Mesodermal cell (in vitro differentiated cells): ENCODE results near the gene LSMEM2.

ENCODE experiments used
- H3K27ac ChIP-seq: 2 replicates; pipeline ENCODE4 v1.7.0; 2013; ENCODE audit warnings: mild to moderate bottlenecking, low read depth, low read length, moderate library complexity; ENCODE audit not compliant: severe bottlenecking
- H3K36me3 ChIP-seq: 2 replicates; pipeline ENCODE4 v1.7.1; 2013; ENCODE audit warnings: mild to moderate bottlenecking, low read length, moderate library complexity; ENCODE audit not compliant: control insufficient read depth, insufficient read depth
- H3K4me1 ChIP-seq: one replicate; pipeline ENCODE4 v1.7.1; 2013; ENCODE audit warnings: mild to moderate bottlenecking, low read length; ENCODE audit not compliant: insufficient read depth, control insufficient read depth, poor library complexity, severe bottlenecking
- H3K4me3 ChIP-seq: 2 replicates; pipeline ENCODE4 v1.7.0; 2013; ENCODE audit warnings: low read length, control low read depth, mild to moderate bottlenecking; ENCODE audit not compliant: insufficient read depth, poor library complexity, severe bottlenecking; ENCODE audit errors: extremely low read depth
- H3K9me3 ChIP-seq: 2 replicates; pipeline ENCODE4 v1.7.1; 2013; ENCODE audit warnings: mild to moderate bottlenecking, low read length, moderate library complexity; ENCODE audit not compliant: control insufficient read depth
- WGBS, 2 experiments: methylation state at CpG; one replicate each; pipeline ENCODE4 v1.1.5; 2013; ENCODE audit warnings: missing lambda C conversion rate in 2 of 2; ENCODE audit not compliant: insufficient coverage in 2 of 2; 5-methylcytosine and 5-hydroxymethylcytosine counted together

LSMEM2 gene

DNA sequence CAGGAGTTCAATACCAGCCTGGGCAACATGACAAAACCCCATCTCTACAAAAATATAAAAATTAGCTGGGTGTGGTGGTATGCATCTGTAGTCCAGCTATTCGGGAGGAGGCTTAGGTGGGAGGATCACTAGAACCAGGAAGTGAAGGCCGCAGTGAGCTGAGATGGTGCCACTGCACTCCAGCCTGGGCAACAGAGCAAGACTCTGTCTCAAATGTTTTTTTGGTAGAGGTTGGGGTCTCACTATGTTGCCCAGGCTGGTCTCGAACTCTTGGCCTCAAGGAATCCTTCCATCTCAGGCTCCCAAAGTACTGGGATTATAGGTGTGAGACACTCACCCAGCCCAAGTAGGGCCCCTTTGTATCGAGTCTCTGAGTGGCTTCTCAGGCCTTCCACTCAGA lies 15.2 kb downstream of the LSMEM2 start:
- H3K9me3 ChIP-seq: no peaks in the 10 kb centered on the region
- no peak overlapping the region for H3K27ac ChIP-seq
- 94 to 96% methylated on average over 3 of the region's 4 CpGs for WGBS, 2 experiments
- peaks cover 23% of the 10 kb centered on the region for H3K36me3 ChIP-seq
- H3K4me1 ChIP-seq: peaks cover 5% of the 10 kb centered on the region
- H3K4me3 ChIP-seq: no peak overlapping the region

DNA sequence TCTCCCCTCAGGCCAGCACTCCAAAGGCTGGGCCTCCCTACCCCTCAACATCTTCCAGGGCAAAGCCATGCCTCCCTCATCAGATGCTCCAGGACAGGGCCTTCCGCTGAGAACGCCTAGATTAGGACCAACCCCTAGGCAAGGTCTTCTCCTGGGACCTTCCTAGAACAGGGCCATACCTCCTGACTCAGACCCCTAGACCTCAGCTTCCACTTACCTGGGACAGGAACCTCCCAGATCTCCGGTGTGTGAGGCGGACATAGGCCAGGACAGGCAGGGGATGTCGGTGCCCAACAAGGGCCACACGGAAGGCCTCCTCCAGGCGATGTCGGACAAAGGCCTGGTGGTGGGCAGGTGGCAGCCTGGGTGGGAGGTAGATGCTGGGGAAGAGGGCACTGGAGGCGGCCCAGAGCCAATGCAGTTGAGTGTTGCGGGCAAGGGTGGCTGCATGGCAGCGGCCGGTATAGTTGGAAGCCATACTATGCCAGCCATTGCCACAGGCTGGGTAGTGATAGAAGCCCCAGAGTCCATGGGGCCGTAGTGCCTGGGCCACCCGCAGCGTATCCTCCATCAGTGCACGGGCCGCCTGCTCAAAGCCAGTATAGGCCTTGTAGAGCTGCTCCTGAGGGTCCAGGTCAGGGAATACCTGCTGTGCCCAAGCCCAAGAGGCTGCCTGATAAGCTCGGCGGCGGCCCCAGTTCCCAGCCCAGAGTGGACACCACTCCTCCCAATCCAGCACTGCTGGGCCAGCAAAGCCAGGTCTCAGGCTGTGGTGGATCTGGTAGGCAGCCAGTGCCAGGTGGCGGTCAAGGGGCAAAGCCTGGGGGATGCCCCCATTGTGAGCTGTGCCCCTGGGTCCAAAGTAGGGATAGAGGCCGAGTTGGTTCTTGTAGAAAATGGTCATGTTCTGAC lies 15.9 kb downstream of the LSMEM2 start:
- 92 to 94% methylated on average over 18 to 22 of the region's 22 CpGs for WGBS, 2 experiments
- no peak overlapping the region for H3K27ac ChIP-seq
- peaks cover 17% of the 10 kb centered on the region for H3K36me3 ChIP-seq
- H3K9me3 ChIP-seq: no peaks in the 10 kb centered on the region
- H3K4me3 ChIP-seq: no peak overlapping the region
- peaks cover 6% of the 10 kb centered on the region for H3K4me1 ChIP-seq

DNA sequence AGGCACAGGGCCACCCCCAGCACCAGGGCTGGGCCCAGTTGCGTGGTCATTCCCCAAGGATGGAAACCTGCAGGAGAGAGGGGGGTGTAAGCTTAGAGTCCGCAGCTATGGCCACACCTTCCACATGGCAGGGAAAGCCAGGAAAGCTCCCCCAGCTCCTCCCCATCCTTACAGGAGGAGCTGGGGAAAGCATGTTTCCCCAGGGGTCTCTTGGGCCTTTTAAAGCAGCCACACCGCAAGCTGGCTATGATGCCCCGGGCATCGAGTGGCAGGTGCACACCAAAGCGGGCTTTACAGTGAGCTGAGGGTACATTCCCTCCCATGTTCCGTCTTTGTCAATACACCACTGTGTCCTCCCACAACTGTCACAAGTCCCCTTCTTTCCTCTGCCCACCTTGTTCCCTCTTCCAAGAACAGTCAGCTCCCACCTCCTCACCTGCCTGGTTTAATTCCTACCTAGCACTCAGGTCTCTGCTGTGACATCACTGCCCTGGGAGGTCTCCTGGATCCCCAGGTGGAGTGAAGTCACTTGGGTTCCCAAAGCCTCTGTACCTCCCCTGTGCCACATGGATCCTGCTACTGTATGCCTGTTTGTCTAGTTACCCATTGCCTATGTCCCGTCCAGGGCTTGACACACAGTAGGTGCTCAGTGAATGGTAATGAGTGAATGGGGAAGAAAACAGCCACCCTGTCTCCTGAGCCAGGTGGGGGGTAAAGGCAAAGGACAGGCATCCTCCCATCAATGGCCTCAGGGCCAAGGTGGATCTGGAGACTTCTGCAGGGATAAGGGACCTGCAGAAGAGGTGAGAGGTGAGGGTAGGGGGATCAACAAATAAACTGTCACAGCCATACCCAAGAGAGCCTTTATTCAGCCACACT lies 16.9 kb downstream of the LSMEM2 start:
- Histone ChIP-seq H3K4me3 (no peak overlapping the region), H3K27ac (no peak overlapping the region), H3K36me3 (peaks cover 7% of the 10 kb centered on the region), H3K9me3 (no peaks in the 10 kb centered on the region), H3K4me1 (peaks cover 10% of the 10 kb centered on the region)
- WGBS, 2 experiments: 86 to 94% methylated on average over 6 to 8 of the region's 8 CpGs

- no peak overlapping the region for H3K27ac ChIP-seq
- H3K9me3 ChIP-seq: no peaks in the 10 kb centered on the region
- peaks cover 10% of the 10 kb centered on the region for H3K4me1 ChIP-seq
- 98 to 99% methylated on average over 17 to 18 of the region's 18 CpGs for WGBS, 2 experiments
- peaks cover 7% of the 10 kb centered on the region for H3K36me3 ChIP-seq
- H3K4me3 ChIP-seq: no peak overlapping the region
Observed at GRCh38 chr3:50296721-50297383, 18.0 kb downstream of the LSMEM2 start.

DNA sequence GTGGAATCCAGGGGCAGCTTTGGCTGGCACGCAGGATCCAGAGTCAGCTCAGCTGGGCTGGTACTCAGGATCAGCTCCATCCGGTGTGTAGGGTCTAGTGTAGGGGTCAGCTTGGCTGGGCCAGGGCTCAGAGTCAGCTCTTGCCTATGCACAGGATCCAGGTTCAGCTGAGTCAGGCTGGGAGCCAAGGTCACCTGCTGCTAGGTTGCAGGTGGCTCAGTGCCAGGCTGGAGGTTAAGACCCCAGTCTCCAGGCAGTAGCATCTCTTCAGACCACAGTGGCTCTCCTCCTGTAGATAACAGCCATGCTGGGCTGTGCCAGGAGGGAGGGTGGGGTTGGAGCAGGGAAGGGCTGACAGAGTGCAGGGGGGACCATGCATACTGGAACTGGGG lies 18.5 kb downstream of the LSMEM2 start:
- no peaks in the 10 kb centered on the region for H3K9me3 ChIP-seq
- H3K36me3 ChIP-seq: peaks cover 7% of the 10 kb centered on the region
- peaks cover 10% of the 10 kb centered on the region for H3K4me1 ChIP-seq
- H3K27ac ChIP-seq: no peak overlapping the region
- no peak overlapping the region for H3K4me3 ChIP-seq
- WGBS, 2 experiments: 91 to 100% methylated on average over 1 to 2 of the region's 2 CpGs

DNA sequence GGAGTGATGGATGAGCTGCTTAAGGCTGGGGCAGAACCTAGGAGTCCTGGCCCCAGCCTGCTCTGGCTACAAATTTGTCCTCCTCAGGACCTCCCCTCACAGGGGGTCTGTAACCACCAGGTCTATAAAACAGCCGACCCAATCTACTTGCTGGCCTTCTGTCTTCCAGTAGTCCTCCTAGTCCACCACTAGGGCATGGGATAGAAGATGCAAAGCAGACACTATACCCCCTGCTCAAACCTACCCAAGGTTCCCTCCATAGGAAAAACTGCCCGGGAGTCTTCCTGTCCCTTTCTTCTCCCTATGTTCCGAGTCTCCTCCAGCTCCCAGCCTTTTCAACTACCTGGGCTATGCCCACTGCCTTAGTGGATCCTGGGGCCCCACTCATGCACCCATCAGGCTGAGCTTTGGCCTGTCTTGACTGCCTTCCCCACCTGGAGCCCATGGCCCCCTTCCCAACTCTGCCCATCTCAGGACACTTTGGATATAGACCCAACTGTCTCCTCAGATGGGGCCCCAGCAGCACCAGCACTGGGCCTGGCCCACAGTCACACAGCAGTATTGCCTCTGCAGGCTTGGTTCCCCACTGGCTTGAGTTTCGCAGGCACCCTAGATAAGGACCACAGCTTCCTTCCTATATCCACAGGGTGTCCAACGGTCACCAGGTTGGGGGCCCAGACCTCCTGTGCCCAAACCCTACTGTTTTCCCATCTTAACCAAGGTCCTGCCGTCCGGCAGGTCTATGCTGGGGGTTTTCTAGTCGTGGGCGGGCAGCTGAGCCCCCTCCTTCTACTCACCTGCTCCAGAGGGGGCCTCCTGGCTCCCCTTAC lies 19.2 kb downstream of the LSMEM2 start:
- Histone ChIP-seq H3K4me3 (peak overlapping the region; percentile 82), H3K4me1 (peaks cover 5% of the 10 kb centered on the region), H3K9me3 (no peaks in the 10 kb centered on the region), H3K27ac (no peak overlapping the region), H3K36me3 (peaks cover 7% of the 10 kb centered on the region)
- 77 to 80% methylated on average over 4 to 9 of the region's 9 CpGs for WGBS, 2 experiments

DNA sequence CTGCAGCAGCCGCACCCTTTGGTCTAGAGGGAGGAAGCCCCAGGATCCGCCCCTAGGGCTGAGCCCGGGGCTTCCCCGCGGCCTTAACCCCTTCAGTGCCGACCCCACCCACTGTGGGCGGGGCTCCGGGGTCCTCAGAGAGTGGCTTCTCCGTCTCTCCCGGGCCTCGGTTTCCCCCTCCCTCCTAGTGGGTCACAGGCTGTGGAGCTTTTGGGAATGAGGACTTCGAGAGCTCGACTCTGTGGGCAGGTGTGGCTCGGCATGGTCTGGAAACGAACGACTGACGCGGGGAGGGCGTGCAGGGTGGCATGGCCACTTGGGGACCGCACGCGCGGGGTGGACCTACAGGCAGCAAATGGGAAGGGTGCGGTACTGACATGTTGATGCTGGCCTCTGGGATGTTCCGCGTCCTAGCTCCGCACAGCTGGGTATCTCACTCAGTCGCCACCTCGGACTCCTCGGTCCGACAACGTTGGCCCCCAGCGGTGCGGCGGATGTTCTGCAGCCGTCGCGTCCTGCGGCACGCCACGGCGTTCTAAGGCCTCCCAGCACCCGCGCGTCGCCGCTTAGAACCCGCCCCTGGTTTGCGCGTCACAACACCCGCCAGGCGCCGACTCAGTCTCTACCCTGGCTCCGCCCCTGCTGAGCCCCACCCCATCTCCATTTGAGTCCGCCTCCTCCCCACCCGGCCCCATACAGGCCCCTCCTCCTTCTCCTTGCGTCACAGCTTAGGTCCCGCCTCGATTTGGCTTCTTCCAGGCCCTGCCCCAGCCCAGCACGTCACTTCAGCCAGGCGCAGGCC lies 20.1 kb downstream of the LSMEM2 start, which contains the start of the genes HYAL3 and NAA80:
TSS of gene HYAL3 (minus strand) at position 570 of the 802 bp plus-strand sequence. CDS start 3,803 bp downstream, outside the sequence.
TSS of gene NAA80 (minus strand) at position 570 of the 802 bp plus-strand sequence. CDS start 1,942 bp downstream, outside the sequence.
- WGBS, 2 experiments: 0 to 1% methylated on average over 56 of the region's 61 CpGs
- no peaks in the 10 kb centered on the region for H3K9me3 ChIP-seq
- peak within 1 kb of the TSS; percentile 82 for H3K4me3 ChIP-seq
- peaks cover 5% of the 10 kb centered on the region for H3K4me1 ChIP-seq
- peak within 1 kb of the TSS; percentile 78 for H3K27ac ChIP-seq
- peaks cover 7% of the 10 kb centered on the region for H3K36me3 ChIP-seq

- H3K4me1 ChIP-seq: peaks cover 5% of the 10 kb centered on the region
- peak overlapping the region; percentile 82 for H3K4me3 ChIP-seq
- H3K9me3 ChIP-seq: peaks cover 1% of the 10 kb centered on the region
- 5 to 6% methylated on average over 12 of the region's 12 CpGs for WGBS, 2 experiments
- peak overlapping the region; percentile 78 for H3K27ac ChIP-seq
- H3K36me3 ChIP-seq: peaks cover 7% of the 10 kb centered on the region
Observed at GRCh38 chr3:50299638-50299928, 20.7 kb downstream of the LSMEM2 start.

- H3K4me3 ChIP-seq: peak overlapping the region; percentile 82
- H3K36me3 ChIP-seq: peaks cover 7% of the 10 kb centered on the region
- peak overlapping the region; percentile 78 for H3K27ac ChIP-seq
- peaks cover 5% of the 10 kb centered on the region for H3K4me1 ChIP-seq
- 78% methylated on average over 12 of the region's 12 CpGs for WGBS, 2 experiments
- peaks cover 3% of the 10 kb centered on the region for H3K9me3 ChIP-seq
Observed at GRCh38 chr3:50299929-50300680, 21.2 kb downstream of the LSMEM2 start.
